Measurements from ENCODE around the gene ITGB3.

Gene ITGB3

DNA sequence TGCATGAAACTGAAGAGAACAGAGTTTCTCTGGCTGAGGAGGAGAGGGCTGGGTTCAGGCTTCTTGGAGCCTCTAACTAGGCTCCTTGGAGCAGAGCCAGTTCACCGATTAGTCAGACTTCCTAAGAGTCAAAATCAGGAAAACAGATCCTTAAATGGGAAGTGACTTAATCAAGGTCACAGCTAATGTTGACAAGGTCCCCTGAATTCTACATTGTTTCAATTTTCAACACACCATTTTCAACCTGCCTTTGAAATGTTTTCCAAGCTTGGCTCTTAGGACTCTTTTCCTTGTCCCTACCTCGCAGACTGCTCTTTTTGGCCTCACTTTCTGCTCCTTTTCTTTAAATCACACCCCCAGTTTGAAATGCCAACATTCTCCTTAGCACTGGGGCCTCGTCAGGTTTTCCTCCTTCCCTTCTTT, 28.2 kb upstream of the ITGB3 start:
- no peak for TF ChIP-seq CTCF (IDR thresholded peaks at IDR 0.05)

DNA sequence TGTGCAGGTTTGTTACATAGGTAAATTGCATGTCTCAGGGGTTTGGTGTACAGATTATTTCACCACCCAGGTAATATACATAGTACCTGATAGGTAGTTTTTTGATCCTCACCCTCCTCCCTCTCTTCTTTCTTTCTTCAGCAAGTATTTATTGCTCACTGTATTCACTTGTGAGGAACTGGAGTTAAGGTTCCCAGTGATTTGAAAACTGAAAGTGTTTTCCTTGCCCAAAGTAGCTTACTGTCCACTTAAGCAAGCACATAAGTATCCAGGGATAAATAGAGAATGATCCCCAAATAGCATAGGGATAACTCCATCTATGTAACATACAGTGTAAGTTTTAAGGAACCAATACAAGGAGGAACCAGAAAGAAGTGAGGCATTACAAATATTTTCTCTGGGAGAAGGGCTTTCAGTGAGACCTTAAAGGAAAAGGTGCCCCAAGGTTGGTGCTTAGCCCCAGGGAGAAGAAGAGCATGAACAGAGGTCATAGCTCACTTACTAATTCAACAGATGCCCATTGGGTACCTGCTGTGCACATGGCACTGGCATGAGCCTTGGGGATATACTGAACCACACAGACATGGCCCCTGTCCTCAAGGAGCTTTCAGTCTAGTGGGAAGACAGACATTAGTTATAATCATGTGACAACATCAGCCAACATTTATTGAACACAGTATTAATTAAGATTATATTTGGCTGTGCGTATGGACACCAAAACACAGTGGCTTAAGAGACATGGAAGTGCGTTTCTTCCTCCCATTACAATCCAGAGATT, 27.5 kb upstream of the ITGB3 start:
- no peak for TF ChIP-seq CTCF (IDR thresholded peaks at IDR 0.05)

GRCh38 chr17:47227862-47228261, 25.8 kb upstream of the ITGB3 start:
- TF ChIP-seq CTCF (IDR thresholded peaks at IDR 0.05), result no peak

- peak; percentile 97 for TF ChIP-seq CTCF (IDR thresholded peaks at IDR 0.05)
These were observed 23.8 kb upstream of the ITGB3 start for GRCh38 chr17:47229535-47230443.

DNA sequence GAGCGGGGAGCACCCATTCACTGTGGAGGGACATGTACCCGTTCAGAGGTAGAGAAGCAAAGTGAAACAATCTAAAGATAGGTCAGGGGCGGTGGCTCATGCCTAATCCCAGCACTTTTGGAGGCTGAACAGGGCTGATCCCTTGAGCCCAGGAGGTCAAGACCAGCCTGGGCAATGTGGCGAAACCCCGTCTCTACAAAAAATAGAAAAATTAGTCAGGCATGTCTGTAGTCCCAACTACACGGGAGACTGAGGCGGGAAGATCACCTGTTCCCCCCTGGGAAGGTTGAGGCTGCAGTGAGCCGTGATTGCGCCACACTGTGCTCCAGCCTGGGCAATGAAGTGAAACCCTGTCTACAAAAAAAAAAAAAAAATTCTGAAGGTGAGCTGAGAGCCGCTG, 22.8 kb upstream of the ITGB3 start:
- TF ChIP-seq CTCF (IDR thresholded peaks at IDR 0.05), result no peak

GRCh38 chr17:47231334-47231733, 22.3 kb upstream of the ITGB3 start:
- TF ChIP-seq CTCF (IDR thresholded peaks at IDR 0.05), result no peak

- no peak for TF ChIP-seq CTCF (IDR thresholded peaks at IDR 0.05)
These were observed 21.8 kb upstream of the ITGB3 start for GRCh38 chr17:47231866-47232265.
